Activated CD4-positive, alpha-beta T cell treated with anti-CD3 and anti-CD28 coated beads, Interleukin-2, amount 50 U/mL, for 24 hours (primary cell): ENCODE results near the gene BATF.

ENCODE experiments used
- DNase-seq, 2 donors: peaks; one replicate each; pipeline ENCODE4 v3.0.0-alpha.2; 2020; ENCODE audit warnings: low read depth in 1 of 2, low spot score in 1 of 2

BATF gene

DNA sequence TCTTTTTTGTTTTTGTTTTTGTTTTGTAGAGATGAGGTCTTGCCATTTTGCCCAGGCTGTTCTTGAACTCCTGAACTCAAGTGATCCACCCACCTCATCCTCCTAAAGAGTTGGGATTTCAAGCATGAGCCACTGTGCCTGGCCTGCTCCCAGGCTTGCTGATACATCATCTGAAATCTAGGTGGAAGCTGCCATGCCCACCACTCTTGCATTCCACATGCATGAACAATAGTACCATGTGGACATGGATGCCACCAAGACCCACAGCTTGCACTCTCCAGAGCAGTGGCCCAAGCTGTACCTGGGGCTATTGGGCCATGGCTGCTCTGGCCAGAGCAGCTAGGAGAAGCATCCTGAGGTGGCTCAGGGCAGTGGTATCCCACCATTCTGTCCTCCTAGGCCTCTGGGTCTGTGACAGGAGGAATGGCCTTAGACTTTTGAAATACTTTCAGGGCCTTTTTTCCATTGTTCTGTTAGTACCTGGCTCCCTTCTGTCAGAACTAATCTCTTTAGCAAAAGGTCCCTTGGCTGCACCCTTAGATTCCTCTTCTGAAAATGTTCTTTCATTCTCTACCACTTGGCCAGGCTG lies 69.8 kb downstream of the BATF start:
- DNase-seq = no peak

DNA sequence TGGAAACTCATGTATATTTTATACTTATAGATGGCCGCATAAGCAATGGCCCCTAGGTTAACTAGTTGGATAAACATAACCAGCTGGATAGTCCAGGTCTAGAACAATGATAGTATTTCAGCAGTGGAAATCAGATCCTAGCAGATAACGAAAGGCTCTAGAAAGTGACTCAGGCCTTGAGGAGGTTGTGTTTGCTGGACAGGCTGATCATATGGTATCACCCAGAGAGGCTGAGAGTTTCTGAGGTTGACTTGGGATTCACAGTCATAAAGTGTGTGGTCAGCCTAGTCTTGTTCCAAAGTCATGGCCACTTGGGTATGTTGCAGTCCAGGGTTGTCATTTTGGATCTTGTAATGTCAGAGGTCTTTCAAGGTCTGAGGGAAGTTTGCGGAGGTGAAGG lies 73.0 kb downstream of the BATF start:
- DNase-seq = no peak
